Fibroblast of lung (primary cell): ENCODE results near the gene CTBP1.

Experiments
- CTCF ChIP-seq, 2 donors: IDR thresholded peaks in 1 of 2; conservative IDR thresholded peaks in 1 of 2; 1 replicate in 1 of 2; 2 replicates in 1 of 2; pipeline ENCODE4 v1.5.1; 2011 to 2012; ENCODE audit warnings: low read length in 2 of 2, control low read depth in 1 of 2, inconsistent platforms in 1 of 2, low read depth in 1 of 2, mild to moderate bottlenecking in 1 of 2
- EZH2 ChIP-seq: IDR thresholded peaks from 2 replicates; pipeline ENCODE4 v1.5.1; 2012; ENCODE audit warnings: low read length, control low read depth, mild to moderate bottlenecking; ENCODE audit errors: missing control alignments

- TF ChIP-seq CTCF (conservative IDR thresholded peaks at IDR 0.05 in 1 of 2, IDR thresholded peaks at IDR 0.05 in 1 of 2; ENCODE audit: low read depth in 1 of 2, low read length in 2 of 2) (no peak), EZH2 (no peak)
Measured at GRCh38 chr4:1236103-1236641, 12.8 kb downstream of the CTBP1 start.
